H1 (cell line): ENCODE measurements around the gene FRMPD1. TPM values are rescaled to one million over a fixed set of nuclear protein-coding genes. Genes with fewer than 3 reads are reported as not detected.

ENCODE experiments used
- CTCF ChIA-PET: fragments of 300-600 bp; sonication (Branson Sonifier 250); formaldehyde crosslinking; loops from one replicate; lab custom pipeline; 2021; ENCODE audit not compliant: partially characterized antibody; lab: Charles Lee
- POLR2A ChIA-PET: fragments of 300-600 bp; sonication (Branson Sonifier 250); formaldehyde crosslinking; loops from one replicate; lab custom pipeline; 2021; ENCODE audit warnings: inconsistent platforms; ENCODE audit not compliant: partially characterized antibody; lab: Charles Lee
- DNase-seq, 2 experiments: peaks; one replicate each; pipeline versions ENCODE4 v3.0.0 to v3.0.0-alpha.2; 2010 to 2022; ENCODE audit warnings: low spot score in 2 of 2, low read depth in 1 of 2, mixed read lengths in 1 of 2
- FAIRE-seq: peaks from 2 replicates; lab custom pipeline; 2011; peaks lifted over from hg19 to GRCh38; lab: Jason Lieb, UNC
- H2AFZ ChIP-seq: 2 replicates; pipeline ENCODE4 v1.8.1; 2012; ENCODE audit warnings: low read length, inconsistent platforms
- H2AK5ac ChIP-seq: 2 replicates; pipeline ENCODE4 v1.6.1; 2013; ENCODE audit warnings: low read depth, low read length
- H2BK120ac ChIP-seq: replicated peaks from 2 replicates; pipeline ENCODE3; 2013; ENCODE audit warnings: low read depth, low read length, inconsistent platforms
- H2BK12ac ChIP-seq: 2 replicates; pipeline ENCODE4 v1.6.1; 2013; ENCODE audit warnings: low read depth, low read length
- H2BK15ac ChIP-seq: 2 replicates; pipeline ENCODE4 v1.6.1; 2013; ENCODE audit warnings: low read length
- H2BK20ac ChIP-seq: 2 replicates; pipeline ENCODE4 v1.6.1; 2013; ENCODE audit warnings: low read length
- H2BK5ac ChIP-seq: 2 replicates; pipeline ENCODE4 v1.6.1; 2013; ENCODE audit warnings: low read depth, low read length
- H3K14ac ChIP-seq: 2 replicates; pipeline ENCODE4 v1.6.1; 2013; ENCODE audit warnings: inconsistent platforms; ENCODE audit not compliant: insufficient read length
- H3K18ac ChIP-seq: 2 replicates; pipeline ENCODE4 v1.6.1; 2013; ENCODE audit warnings: low read length; ENCODE audit errors: extremely low read depth
- H3K23ac ChIP-seq: 2 replicates; pipeline ENCODE4 v1.6.1; 2013; ENCODE audit warnings: inconsistent platforms; ENCODE audit not compliant: insufficient read length
- H3K23me2 ChIP-seq: 2 replicates; pipeline ENCODE4 v1.6.1; 2013; ENCODE audit warnings: low read depth, low read length
- H3K27ac ChIP-seq: 2 replicates; pipeline ENCODE4 v1.6.1; 2011; ENCODE audit warnings: low read depth, low read length, inconsistent platforms
- H3K27me3 ChIP-seq, 4 experiments: replicated peaks in 1 of 4; 1 replicate in 1 of 4; 2 replicates in 3 of 4; pipeline versions ENCODE4 v1.6.1 to v1.8.1; 2011 to 2013; ENCODE audit warnings: low read length in 3 of 4, mild to moderate bottlenecking in 3 of 4, inconsistent platforms in 2 of 4, mixed read lengths in 2 of 4, moderate library complexity in 1 of 4; ENCODE audit not compliant: control insufficient read depth in 3 of 4, insufficient read depth in 3 of 4; ENCODE audit errors: extremely low read depth in 1 of 4
- H3K36me3 ChIP-seq, 4 experiments: 2 replicates each; pipeline versions ENCODE4 v1.6.1 to v1.8.1; 2011 to 2013; ENCODE audit warnings: mild to moderate bottlenecking in 4 of 4, low read length in 3 of 4, moderate library complexity in 2 of 4, control low read depth in 1 of 4, inconsistent platforms in 1 of 4; ENCODE audit not compliant: insufficient read depth in 4 of 4, control insufficient read depth in 2 of 4
- H3K4ac ChIP-seq: replicated peaks from 2 replicates; pipeline ENCODE3; 2013; ENCODE audit warnings: low read length, low read depth, mixed read lengths, inconsistent platforms; ENCODE audit not compliant: insufficient read length
- H3K4me1 ChIP-seq, 4 experiments: replicated peaks in 1 of 4; 1 replicate in 1 of 4; 2 replicates in 3 of 4; pipeline versions ENCODE4 v1.6.1 to v1.8.1; 2011 to 2013; ENCODE audit warnings: low read length in 3 of 4, inconsistent platforms in 2 of 4, mixed read lengths in 1 of 4; ENCODE audit not compliant: insufficient read depth in 4 of 4, control insufficient read depth in 3 of 4
- H3K4me2 ChIP-seq, 2 experiments: 2 replicates each; pipeline versions ENCODE4 v1.6.1 to v1.8.1; 2011 to 2013; ENCODE audit warnings: low read depth in 2 of 2, low read length in 2 of 2, control low read depth in 1 of 2, inconsistent platforms in 1 of 2, mild to moderate bottlenecking in 1 of 2; ENCODE audit not compliant: insufficient read depth in 1 of 2
- H3K4me3 ChIP-seq, 4 experiments: fragments of 200-600, 300-600 bp in 1 of 4; sonication (generic), shearing (Covaris generic), sonication (Bioruptor Twin) in 1 of 4; 2 replicates each; pipeline versions ENCODE4 v1.5.1 to v1.8.1; 2011 to 2016; ENCODE audit warnings: low read length in 4 of 4, low read depth in 3 of 4, control low read depth in 2 of 4, inconsistent platforms in 2 of 4, mild to moderate bottlenecking in 2 of 4, mixed read lengths in 1 of 4, moderate library complexity in 1 of 4; ENCODE audit not compliant: insufficient read depth in 2 of 4; ENCODE audit errors: extremely low read depth in 1 of 4
- H3K56ac ChIP-seq: replicated peaks from 2 replicates; pipeline ENCODE3; 2013; ENCODE audit warnings: low read depth, mild to moderate bottlenecking, mixed read lengths, low read length, inconsistent platforms; ENCODE audit not compliant: insufficient read length
- H3K79me1 ChIP-seq: 2 replicates; pipeline ENCODE4 v1.6.1; 2013; ENCODE audit warnings: low read depth, low read length, control low read depth
- H3K79me2 ChIP-seq, 2 experiments: 2 replicates each; pipeline versions ENCODE4 v1.6.1 to v1.8.1; 2012 to 2013; ENCODE audit warnings: low read length in 2 of 2, mild to moderate bottlenecking in 2 of 2, inconsistent platforms in 1 of 2; ENCODE audit not compliant: insufficient read depth in 2 of 2, control insufficient read depth in 1 of 2
- H3K9ac ChIP-seq, 4 experiments: replicated peaks in 1 of 4; 1 replicate in 1 of 4; 2 replicates in 3 of 4; pipeline versions ENCODE4 v1.6.1 to v1.8.1; 2011 to 2013; ENCODE audit warnings: low read depth in 3 of 4, low read length in 3 of 4, control low read depth in 2 of 4, mild to moderate bottlenecking in 2 of 4, moderate library complexity in 2 of 4, inconsistent platforms in 1 of 4; ENCODE audit errors: extremely low read depth in 1 of 4
- H3K9me3 ChIP-seq, 2 experiments: 2 replicates each; pipeline versions ENCODE4 v1.6.1 to v1.8.1; 2012 to 2013; ENCODE audit warnings: mild to moderate bottlenecking in 2 of 2, moderate library complexity in 2 of 2, control low read depth in 1 of 2, inconsistent platforms in 1 of 2, low read depth in 1 of 2, low read length in 1 of 2, mixed read lengths in 1 of 2; ENCODE audit not compliant: insufficient read depth in 2 of 2
- H4K20me1 ChIP-seq, 2 experiments: replicated peaks in 1 of 2; 2 replicates each; pipeline versions ENCODE3 to v1.8.1; 2011 to 2013; ENCODE audit warnings: inconsistent platforms in 2 of 2, low read length in 2 of 2, mild to moderate bottlenecking in 1 of 2; ENCODE audit not compliant: insufficient read depth in 2 of 2, control insufficient read depth in 1 of 2
- H4K5ac ChIP-seq: 2 replicates; pipeline ENCODE4 v1.6.1; 2013; ENCODE audit warnings: low read length, low read depth, mixed read lengths, inconsistent platforms; ENCODE audit not compliant: insufficient read length
- H4K8ac ChIP-seq: 2 replicates; pipeline ENCODE4 v1.8.0; 2013; ENCODE audit warnings: mild to moderate bottlenecking, moderate library complexity, low read length, inconsistent platforms; ENCODE audit not compliant: insufficient read depth; ENCODE audit errors: extremely low read depth
- H4K91ac ChIP-seq: replicated peaks from 2 replicates; pipeline ENCODE3; 2013; ENCODE audit warnings: low read length, mixed read lengths, inconsistent platforms; ENCODE audit not compliant: insufficient read length
- ASH2L ChIP-seq: fragments of 200-600, 300-600 bp; sonication (generic); IDR thresholded peaks from one replicate; pipeline ENCODE4 v1.7.1; 2017; ENCODE audit warnings: low read length
- BACH1 ChIP-seq: IDR thresholded peaks from 2 replicates; pipeline ENCODE4 v1.6.1; 2012; ENCODE audit warnings: low read length, improper control_type of control experiment
- BRCA1 ChIP-seq: IDR thresholded peaks from 2 replicates; pipeline ENCODE4 v1.6.1; 2012; ENCODE audit warnings: low read depth, low read length, improper control_type of control experiment
- CHD2 ChIP-seq: IDR thresholded peaks from 2 replicates; pipeline ENCODE4 v1.6.1; 2012; ENCODE audit warnings: low read length, improper control_type of control experiment
- EP300 ChIP-seq, 2 experiments: IDR thresholded peaks; 1 replicate in 1 of 2; 2 replicates in 1 of 2; pipeline ENCODE4 v1.6.1; 2011 to 2012; ENCODE audit warnings: low read depth in 2 of 2, low read length in 2 of 2, mild to moderate bottlenecking in 2 of 2, borderline replicate concordance in 1 of 2, inconsistent platforms in 1 of 2, moderate library complexity in 1 of 2
- GABPA ChIP-seq: IDR thresholded peaks from 2 replicates; pipeline ENCODE4 v1.6.1; 2011; ENCODE audit warnings: mild to moderate bottlenecking, low read length, moderate library complexity, borderline replicate concordance; ENCODE audit not compliant: insufficient read depth
- KDM4A ChIP-seq: IDR thresholded peaks from one replicate; pipeline ENCODE4 v1.7.1; 2012; ENCODE audit warnings: low read depth, mild to moderate bottlenecking, moderate library complexity, low read length, inconsistent platforms; ENCODE audit not compliant: severe bottlenecking
- MAFK ChIP-seq: IDR thresholded peaks from 2 replicates; pipeline ENCODE4 v1.6.1; 2012; ENCODE audit warnings: low read depth, mild to moderate bottlenecking, improper control_type of control experiment, low read length
- RBBP5 ChIP-seq: IDR thresholded peaks from 2 replicates; pipeline ENCODE4 v1.7.1; 2012; ENCODE audit warnings: low read depth, mild to moderate bottlenecking, inconsistent platforms, low read length, moderate library complexity, borderline replicate concordance
- SIX5 ChIP-seq: IDR thresholded peaks from 2 replicates; pipeline ENCODE4 v1.6.1; 2011; ENCODE audit warnings: mild to moderate bottlenecking, low read depth, low read length
- SP4 ChIP-seq: IDR thresholded peaks from 2 replicates; pipeline ENCODE4 v1.6.1; 2012; ENCODE audit warnings: low read length, inconsistent platforms
- SRF ChIP-seq: IDR thresholded peaks from 2 replicates; pipeline ENCODE4 v1.6.1; 2011; ENCODE audit warnings: mild to moderate bottlenecking, low read depth, low read length, moderate library complexity
- SUZ12 ChIP-seq: fragments of 200-600 bp; sonication (generic); IDR thresholded peaks from 2 replicates; pipeline ENCODE4 v1.6.1; 2012; ENCODE audit warnings: mild to moderate bottlenecking, inconsistent platforms, low read length, moderate library complexity, mixed read lengths
- TAF7 ChIP-seq: optimal IDR thresholded peaks from 2 replicates; pipeline ENCODE3; 2011; ENCODE audit warnings: low read depth, mild to moderate bottlenecking, inconsistent platforms, low read length, moderate library complexity, borderline replicate concordance
- WGBS, 2 experiments: shearing (Covaris generic) in 1 of 2; methylation state at CpG; one replicate each; pipeline versions ENCODE4 v1.1.6 to v1.1.7; 2013 to 2015; ENCODE audit warnings: low lambda C conversion rate in 2 of 2, mixed read lengths in 2 of 2, inconsistent platforms in 1 of 2, low coverage in 1 of 2, missing lambda C conversion rate in 1 of 2; ENCODE audit not compliant: insufficient replicate concordance in 2 of 2, insufficient coverage in 1 of 2, insufficient read length in 1 of 2; ENCODE audit errors: extremely low coverage in 1 of 2, missing lambda C conversion rate in 1 of 2; 5-methylcytosine and 5-hydroxymethylcytosine counted together
- polyA plus RNA-seq, 7 experiments: library from polyadenylated mRNA; depleted of rRNA in 3 of 7; stranded (reverse) in 5 of 7; unstranded in 2 of 7; fragments of >200 nt in 5 of 7; fragments of 200-250 nt in 2 of 7; gene quantifications; 1 replicate in 5 of 7; 2 replicates in 1 of 7; 4 replicates in 1 of 7; pipeline versions ENCODE4 v1.2.1 to v1.2.3, GENCODE V29; 2011 to 2013; ENCODE audit warnings: missing spikeins in 2 of 7, mixed read lengths in 2 of 7
- total RNA-seq: library from RNA; stranded (reverse); fragmentation: NEBNext Ultra II Directional; extraction: Animal tissue kit (Norgen Biotek cat#: 25700); gene quantifications from 2 replicates; pipeline ENCODE4 v1.2.1, GENCODE V29; 2021

Gene FRMPD1
- total and polyA plus RNA-seq, 2 of the 8 experiments (the other 6 are each of a cell fraction or from before 2014, with no cell fraction given) = 0.27 to 0.32 TPM

- no peaks in the 10 kb centered on the region for H3K36me3 ChIP-seq
Observed at GRCh38 chr9:37611014-37611413, 39.7 kb upstream of the FRMPD1 start.

More at GRCh38 chr9:37611014-37611413, 39.7 kb upstream of the FRMPD1 start:
- POLR2A ChIA-PET = interaction anchor here (1.2 kb wide), 1 partner anchor 14 kb away, joined by 3 read pairs; no protein-coding TSS in a partner anchor
- no peak overlapping the region for H3K4me3 ChIP-seq
- no peaks in the 10 kb centered on the region for H3K23me2 ChIP-seq
- no peak overlapping the region for H2AFZ ChIP-seq
- no peak overlapping the region for H4K91ac ChIP-seq
- H3K4me2 ChIP-seq = no peak overlapping the region
- no peaks in the 10 kb centered on the region for H3K79me1 ChIP-seq
- no peak overlapping the region for H3K14ac ChIP-seq
- no peak overlapping the region for H3K56ac ChIP-seq
- H4K5ac ChIP-seq = no peak overlapping the region
- no peak overlapping the region for H2BK5ac ChIP-seq
- TF ChIP-seq EP300 (IDR thresholded peaks at IDR 0.05; ENCODE audit: borderline replicate concordance in 1 of 2, low read depth in 2 of 2, low read length in 2 of 2) = no peak
- TF ChIP-seq BRCA1 = no peak
- no peak for TF ChIP-seq SIX5
- no peak for TF ChIP-seq SUZ12
- TF ChIP-seq BACH1 = no peak
- no peak for TF ChIP-seq GABPA
- TF ChIP-seq SRF = no peak
- no peak for TF ChIP-seq MAFK
- no peak for TF ChIP-seq ASH2L
- no peak for TF ChIP-seq KDM4A
- no peak for TF ChIP-seq CHD2
- TF ChIP-seq SP4 = no peak
- TF ChIP-seq RBBP5 = no peak
- TF ChIP-seq TAF7 = no peak
- H2BK120ac ChIP-seq = no peak overlapping the region
- no peak overlapping the region for H3K27ac ChIP-seq
- no peak overlapping the region for H2BK15ac ChIP-seq
- DNase-seq = no peak
- no peak for FAIRE-seq
- H3K4ac ChIP-seq = no peak overlapping the region
- H2BK20ac ChIP-seq = no peak overlapping the region
- H3K18ac ChIP-seq = no peak overlapping the region
- H2AK5ac ChIP-seq = no peak overlapping the region
- no peak overlapping the region for H4K8ac ChIP-seq
- H3K27me3 ChIP-seq = no peaks in the 10 kb centered on the region
- H3K4me1 ChIP-seq = no peaks in the 10 kb centered on the region
- H3K9me3 ChIP-seq = no peaks in the 10 kb centered on the region
- no peaks in the 10 kb centered on the region for H4K20me1 ChIP-seq
- H3K79me2 ChIP-seq = no peaks in the 10 kb centered on the region; a peak in 1 of 4 replicates
- H3K23ac ChIP-seq = no peak overlapping the region
- WGBS, 2 experiments = 85% methylated on average over 6 of the region's 6 CpGs; no CpG with 5 or more reads in 1 of the 2 experiments
- H3K9ac ChIP-seq = no peak overlapping the region
- CTCF ChIA-PET = interaction anchor here (0.7 kb wide), 2 partner anchors 34 to 644 kb away, joined by 3 to 4 read pairs; no protein-coding TSS in a partner anchor
- H2BK12ac ChIP-seq = no peak overlapping the region
